K562 (cell line): ENCODE data around the gene EMC8. TPM values are rescaled to one million over a fixed set of nuclear protein-coding genes. Genes with fewer than 3 reads are reported as not detected.

Source experiments
- ATAC-seq: fragments of 200-7000 bp; cut with Tn5 transposase; 3 replicates; pipeline ENCODE4 v1.9.1; 2020; ENCODE audit warnings: moderate library complexity
- BruUV-seq: library from RNA; stranded (reverse); fragments of 400-500 nt; replicated peaks from 2 replicates; lab custom pipeline; 2021; lab: Mats Ljungman, UMichigan
- CTCF ChIA-PET: fragments of 300-600 bp; formaldehyde crosslinking; extraction: SDS; loops from one replicate; lab custom pipeline; 2021; ENCODE audit warnings: low intra/inter-chr PET ratio; lab: Yijun Ruan, JAX
- POLR2A ChIA-PET: fragments of 300-600, 350-650 bp; sonication (Branson Sonifier 250); formaldehyde crosslinking; extraction: SDS; loops from one replicate; lab custom pipeline; 2021; ENCODE audit warnings: antibody characterized with exemption, inconsistent platforms; lab: Yijun Ruan, JAX
- DNase-seq, 4 experiments: peaks; one replicate each; pipeline versions ENCODE4 v3.0.0 to v3.0.0-alpha.2; 2011 to 2018; ENCODE audit warnings: low spot score in 3 of 4, mixed read lengths in 3 of 4; ENCODE audit errors: extremely low read depth in 1 of 4
- FAIRE-seq: peaks from 2 replicates; lab custom pipeline; 2011; peaks lifted over from hg19 to GRCh38; lab: Jason Lieb, UNC
- H2AFZ ChIP-seq: 2 replicates; pipeline ENCODE4 v1.6.0; 2011; ENCODE audit warnings: low read depth, low read length, control low read depth, inconsistent platforms
- H3K27ac ChIP-seq: fragments of 200-600 bp; 3 replicates; pipeline ENCODE4 v1.8.0; 2011; ENCODE audit warnings: low read depth, mild to moderate bottlenecking, control low read depth, inconsistent platforms, low read length, moderate library complexity, mixed read lengths; ENCODE audit errors: extremely low read depth
- H3K27me3 ChIP-seq, 2 experiments: fragments of 300-600 bp in 1 of 2; 2 replicates in 1 of 2; 3 replicates in 1 of 2; pipeline versions ENCODE4 v1.6.0 to v1.8.0; 2011; ENCODE audit warnings: inconsistent platforms in 2 of 2, low read length in 2 of 2, mild to moderate bottlenecking in 1 of 2, mixed read lengths in 1 of 2, moderate library complexity in 1 of 2; ENCODE audit not compliant: control insufficient read depth in 2 of 2, insufficient read depth in 2 of 2
- H3K36me3 ChIP-seq: fragments of 300-600 bp; 3 replicates; pipeline ENCODE4 v1.8.0; 2011; ENCODE audit warnings: mild to moderate bottlenecking, low read length, inconsistent platforms; ENCODE audit not compliant: control insufficient read depth, insufficient read depth
- H3K4me1 ChIP-seq, 2 experiments: fragments of 200-600 bp in 1 of 2; replicated peaks in 1 of 2; 2 replicates in 1 of 2; 3 replicates in 1 of 2; pipeline versions ENCODE4 v1.5.1 to v1.8.0; 2011; ENCODE audit warnings: inconsistent platforms in 2 of 2, low read length in 2 of 2, mild to moderate bottlenecking in 1 of 2, mixed read lengths in 1 of 2, moderate library complexity in 1 of 2; ENCODE audit not compliant: control insufficient read depth in 2 of 2, insufficient read depth in 2 of 2
- H3K4me2 ChIP-seq: 2 replicates; pipeline ENCODE4 v1.6.1; 2011; ENCODE audit warnings: low read length, control low read depth, inconsistent platforms, mixed read lengths; ENCODE audit not compliant: insufficient read depth
- H3K4me3 ChIP-seq: fragments of 200-600 bp; sonication (generic), shearing (Covaris generic); 2 replicates; pipeline ENCODE4 v1.5.1; 2016; ENCODE audit warnings: control low read depth, inconsistent platforms
- H3K79me2 ChIP-seq: fragments of 200-600 bp; 3 replicates; pipeline ENCODE4 v1.8.0; 2011; ENCODE audit warnings: low read length, inconsistent platforms; ENCODE audit not compliant: control insufficient read depth, insufficient read depth
- H3K9ac ChIP-seq, 2 experiments: 2 replicates each; pipeline versions ENCODE4 v1.6.0 to v1.6.1; 2011; ENCODE audit warnings: low read depth in 2 of 2, low read length in 2 of 2, control low read depth in 1 of 2, inconsistent platforms in 1 of 2, mild to moderate bottlenecking in 1 of 2, mixed read lengths in 1 of 2; ENCODE audit not compliant: insufficient read depth in 1 of 2
- H3K9me1 ChIP-seq: one replicate; pipeline ENCODE4 v1.6.0; 2011; ENCODE audit warnings: inconsistent platforms, mild to moderate bottlenecking, low read length, moderate library complexity; ENCODE audit not compliant: control insufficient read depth, insufficient read depth
- H3K9me3 ChIP-seq: replicated peaks from 2 replicates; pipeline ENCODE4 v1.5.1; 2011; ENCODE audit warnings: low read depth, low read length, inconsistent platforms; ENCODE audit not compliant: control insufficient read depth, insufficient read depth
- H4K20me1 ChIP-seq: replicated peaks from 2 replicates; pipeline ENCODE4 v1.6.1; 2011; ENCODE audit warnings: low read length, inconsistent platforms, mixed read lengths; ENCODE audit not compliant: control insufficient read depth, insufficient read depth
- ZNF282 ChIP-seq: sonication (generic); formaldehyde crosslinking; IDR thresholded peaks from 2 replicates; pipeline ENCODE4 v1.8.1; 2023; ENCODE audit warnings: missing genetic modification reagents
- WGBS: fragments of 100-300 bp; shearing (Covaris generic); methylation state at CpG from one replicate; pipeline ENCODE4 v1.1.6; 2016; ENCODE audit warnings: low coverage, mixed read lengths; ENCODE audit not compliant: insufficient coverage; ENCODE audit errors: missing lambda C conversion rate; 5-methylcytosine and 5-hydroxymethylcytosine counted together
- in situ Hi-C: fragments of 300-500 bp; cut with MboI; formaldehyde crosslinking; loops from 4 replicates; pipeline ENCODE4 v1.15.0; 2018; ENCODE audit warnings: inconsistent platforms, mixed read lengths
- intact Hi-C: fragments of 100-400 bp; cut with micrococcal nuclease; formaldehyde crosslinking; loops from 2 replicates; pipeline ENCODE4 v1.14.2; 2022
- polyA plus RNA-seq, 8 experiments: library from polyadenylated mRNA; depleted of rRNA in 4 of 8; stranded (reverse) in 5 of 8; unstranded in 3 of 8; fragments of >200 nt; fragmentation: Nextera tagmentation in 2 of 8; fragmentation: Illumina TruSeq in 1 of 8; extraction: Ambion mirVana in 2 of 8; extraction: Trizol in 1 of 8; gene quantifications; 2 replicates each; pipeline versions ENCODE4 v1.2.1 to v1.2.3, GENCODE V29; 2011 to 2014; ENCODE audit warnings: inconsistent platforms in 1 of 8, missing spikeins in 1 of 8
- total RNA-seq, 7 experiments: library from RNA; depleted of rRNA in 6 of 7; stranded (reverse); fragments of >200 nt in 6 of 7; fragmentation: Illumina TruSeq in 2 of 7; extraction: Trizol in 2 of 7; gene quantifications; 2 replicates each; pipeline versions ENCODE4 v1.2.1 to v1.2.3, GENCODE V29; 2011 to 2021; ENCODE audit warnings: low replicate concordance in 1 of 7
- TF ChIP-seq, protein P1 (sequence below), 2 experiments: fragments of 200-800 bp in 1 of 2; sonication (Bioruptor generic) in 1 of 2; sonication (generic) in 1 of 2; formaldehyde crosslinking in 1 of 2; IDR thresholded peaks in 1 of 2; conservative IDR thresholded peaks in 1 of 2; 2 replicates each; pipeline versions ENCODE4 v1.5.0 to v1.6.1; 2016 to 2020; ENCODE audit warnings: missing compliant biosample characterization in 1 of 2, missing genetic modification characterization in 1 of 2, missing genetic modification reagents in 1 of 2

The EMC8 gene
- total and polyA plus RNA-seq, 9 of the 15 experiments (the other 6 are each of a cell fraction or from before 2014, with no cell fraction given), result 11.4 to 81.8 (median 48.6) TPM

DNA sequence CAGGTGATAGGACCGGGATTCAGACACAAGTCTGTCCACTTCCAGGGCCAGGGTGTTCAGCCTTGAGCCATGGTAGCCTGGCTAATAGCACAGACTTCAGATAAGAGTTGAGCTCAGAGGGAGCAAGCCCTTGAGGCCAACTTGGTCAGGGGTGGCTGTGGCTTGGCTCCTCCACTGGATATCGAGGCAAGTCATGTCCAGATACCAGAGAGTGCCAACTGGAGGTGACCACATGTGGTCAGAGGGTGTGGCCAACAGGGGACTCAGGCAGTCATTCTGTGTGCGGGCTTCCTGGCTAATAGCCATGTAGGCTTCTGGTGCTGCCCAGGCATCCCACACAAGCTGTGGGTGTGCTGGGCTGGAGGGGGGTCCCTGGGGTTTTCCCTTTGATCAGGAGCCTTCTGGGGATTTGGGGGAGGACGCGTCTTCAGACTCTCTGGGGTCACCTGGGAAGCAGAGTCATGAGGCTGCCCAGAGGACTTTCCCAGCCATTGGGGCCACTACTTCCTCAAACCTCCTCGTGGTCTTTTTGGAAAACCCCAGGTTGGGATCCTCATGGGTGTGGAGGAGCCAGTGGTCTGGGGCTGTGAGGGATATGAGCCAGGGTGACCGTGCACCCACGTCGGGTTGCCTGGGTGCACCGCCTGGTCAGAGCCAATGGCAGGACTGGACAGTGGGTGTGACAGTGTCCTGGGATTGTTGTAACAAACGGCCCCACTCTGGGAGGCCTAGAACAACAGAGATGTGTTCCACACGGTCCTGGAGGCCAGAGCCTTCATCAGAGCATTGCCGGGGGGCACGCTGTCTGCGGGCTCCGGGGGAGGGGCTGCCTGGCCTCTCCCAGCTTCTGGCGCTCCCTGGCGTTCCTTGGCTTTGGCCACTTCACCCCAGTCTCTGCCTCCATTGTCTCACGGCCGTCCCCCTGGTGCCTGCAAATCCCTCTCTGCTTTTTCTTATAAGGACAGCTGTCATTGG lies 25.1 kb upstream of the EMC8 start:
- H3K4me2 ChIP-seq, result no peak overlapping the region
- no peak for ATAC-seq
- no peak overlapping the region for H3K27ac ChIP-seq
- TF ChIP-seq, protein P1, sequence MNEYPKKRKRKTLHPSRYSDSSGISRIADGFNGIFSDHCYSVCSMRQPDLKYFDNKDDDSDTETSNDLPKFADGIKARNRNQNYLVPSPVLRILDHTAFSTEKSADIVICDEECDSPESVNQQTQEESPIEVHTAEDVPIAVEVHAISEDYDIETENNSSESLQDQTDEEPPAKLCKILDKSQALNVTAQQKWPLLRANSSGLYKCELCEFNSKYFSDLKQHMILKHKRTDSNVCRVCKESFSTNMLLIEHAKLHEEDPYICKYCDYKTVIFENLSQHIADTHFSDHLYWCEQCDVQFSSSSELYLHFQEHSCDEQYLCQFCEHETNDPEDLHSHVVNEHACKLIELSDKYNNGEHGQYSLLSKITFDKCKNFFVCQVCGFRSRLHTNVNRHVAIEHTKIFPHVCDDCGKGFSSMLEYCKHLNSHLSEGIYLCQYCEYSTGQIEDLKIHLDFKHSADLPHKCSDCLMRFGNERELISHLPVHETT (CRISPR knock-in tag; conservative IDR thresholded peaks at IDR 0.05 in 1 of 2, IDR thresholded peaks at IDR 0.05 in 1 of 2), result no peak
- no peak for TF ChIP-seq ZNF282 (CRISPR knock-in tag)
- TF ChIP-seq, all 486 proteins: peak for 0
- ChIA-PET CTCF (no interaction called here), POLR2A (interaction anchor here (1.0 kb wide), 1 partner anchor 241 kb away, joined by 3 read pairs; no protein-coding TSS in a partner anchor)
- Histone ChIP-seq H3K27me3 (peaks cover 11 to 59% of the 10 kb centered on the region in 2 experiments; a peak in 4 of 5 replicates), H4K20me1 (peaks cover 6% of the 10 kb centered on the region), H3K4me1 (peaks cover 0 to 7% of the 10 kb centered on the region in 2 experiments; a peak in 1 of 5 replicates), H3K9me1 (no peaks in the 10 kb centered on the region), H3K79me2 (no peaks in the 10 kb centered on the region), H3K9ac (no peak overlapping the region), H2AFZ (no peak overlapping the region), H3K4me3 (no peak overlapping the region), H3K36me3 (no peaks in the 10 kb centered on the region), H3K9me3 (no peaks in the 10 kb centered on the region)
- intact Hi-C loops (loop anchor here (5.0 kb wide), 2 partner anchors 73 to 693 kb away; partner anchors contain the start of gene IRF8), in situ Hi-C loops (loop anchor here (5.0 to 10.0 kb wide), 2 partner anchors 163 to 690 kb away; partner anchors contain the start of gene FOXF1)
- BruUV-seq, result no TSS peak
- FAIRE-seq (no peak), DNase-seq (no peak)
- WGBS, result under 1% methylated on average over 18 of the region's 20 CpGs
